ENCODE data around the gene SAPCD2. TPM values are rescaled to one million over a fixed set of nuclear protein-coding genes. Genes with fewer than 3 reads are reported as not detected.
"Not testable (repeated sequence)": the region's sequence is repeated elsewhere in the genome, so short reads cannot be mapped to it uniquely, and the experiment has no call there.

The SAPCD2 gene
- total and polyA plus RNA-seq, 8 donors, result 0.04 to 0.97 (median 0.34) TPM

GRCh38 chr9:137034709-137035506, 35.4 kb downstream of the SAPCD2 start:
- peak; percentile 82 to 91 (median 90) for ATAC-seq
- WGBS, 2 donors, result 17 to 20% methylated on average over 24 of the region's 24 CpGs
- intact Hi-C loops (cut with DNase I), result loop anchor here in 2 of 3 donors (5.0 kb wide), 3 partner anchors 88 to 263 kb away; partner anchors contain the start of gene C8G (in 1 of the 2)
- DNase-seq, result peak; percentile 73 to 95 (median 88)
- no peak for FAIRE-seq
- peaks cover 0 to 7% (median 0%) of the 10 kb centered on the region in 3 donors for H3K36me3 ChIP-seq
- H3K9me3 ChIP-seq, result no peaks in the 10 kb centered on the region
- no peaks in the 10 kb centered on the region for H3K27me3 ChIP-seq
- H3K4me1 ChIP-seq, result no peaks in the 10 kb centered on the region
- H3K4me3 ChIP-seq, result no peak overlapping the region
- H3K27ac ChIP-seq, result no peak overlapping the region
- TF ChIP-seq CTCF (IDR thresholded peaks at IDR 0.05), result peak; percentile 80 to 88 (median 83)

DNA sequence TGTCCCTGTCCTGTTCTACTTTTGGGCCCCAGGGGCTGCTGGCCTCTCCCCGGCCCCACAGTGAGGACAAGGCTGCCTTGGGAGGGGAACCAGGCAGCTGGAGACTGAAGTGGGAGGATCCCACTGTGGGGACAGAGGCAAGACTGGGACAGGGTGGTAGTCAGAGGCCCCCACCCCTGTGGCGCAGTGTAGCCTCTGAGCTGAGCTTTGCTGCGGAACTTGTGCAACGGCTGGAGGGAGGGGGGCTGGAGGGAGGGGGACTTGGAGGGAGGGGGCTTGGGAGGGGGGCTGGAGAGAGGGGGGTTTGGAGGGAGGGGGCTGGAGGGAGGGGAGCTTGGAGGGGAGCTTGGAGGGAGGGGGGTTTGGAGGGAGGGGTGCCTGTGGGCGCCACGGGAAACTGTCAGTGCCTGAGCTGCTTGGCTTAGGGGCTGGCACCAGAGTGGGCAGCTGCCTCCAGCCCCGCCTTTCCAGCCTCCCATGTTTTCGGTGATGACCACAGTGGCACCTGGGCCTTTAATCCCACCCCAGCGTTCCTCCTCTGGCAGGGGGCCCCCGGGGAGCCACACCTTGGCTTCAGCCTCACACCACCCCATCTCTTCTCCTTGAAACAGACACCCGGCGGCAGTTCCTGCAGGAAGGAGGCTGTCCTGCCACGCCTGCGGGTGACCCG, 36.2 kb downstream of the SAPCD2 start:
- WGBS, 2 donors, result 54 to 82% methylated on average over 10 to 15 of the region's 15 CpGs
- FAIRE-seq, result no peak

GRCh38 chr9:137033481-137033880, 36.9 kb downstream of the SAPCD2 start:
- not testable (repeated sequence) for DNase-seq, H3K36me3 ChIP-seq, FAIRE-seq, H3K27ac ChIP-seq, H3K27me3 ChIP-seq, H3K4me1 ChIP-seq, ATAC-seq, H3K4me3 ChIP-seq, H3K9me3 ChIP-seq
- WGBS, 2 donors, result 95 to 97% methylated on average over 5 of the region's 5 CpGs
- intact Hi-C loops (cut with DNase I), result loop anchor here in 1 of 3 donors (5.0 kb wide), 1 partner anchor 261 kb away; no protein-coding TSS in a partner anchor

More for the DNA sequence above, 36.2 kb downstream of the SAPCD2 start:
- TF ChIP-seq CTCF (IDR thresholded peaks at IDR 0.05), result no peak
- Histone ChIP-seq H3K27ac (no peak overlapping the region), H3K4me3 (no peak overlapping the region), H3K9me3 (no peaks in the 10 kb centered on the region), H3K36me3 (peaks cover 0 to 4% (median 0%) of the 10 kb centered on the region in 3 donors), H3K4me1 (peaks cover under 1 to 2% (median under 1%) of the 10 kb centered on the region in 3 donors), H3K27me3 (no peaks in the 10 kb centered on the region)
- ATAC-seq, result no peak
- intact Hi-C loops (cut with DNase I), result loop anchor here in 1 of 3 donors (5.0 kb wide), 1 partner anchor 262 kb away; no protein-coding TSS in a partner anchor
- no peak for DNase-seq

GRCh38 chr9:137032858-137033257, 37.5 kb downstream of the SAPCD2 start:
- peak in 1 of 6 donors; percentile 57 for DNase-seq
- Histone ChIP-seq H3K4me1 (peaks cover 4 to 6% (median 4%) of the 10 kb centered on the region in 3 donors), H3K9me3 (no peaks in the 10 kb centered on the region), H3K36me3 (no peaks in the 10 kb centered on the region), H3K4me3 (no peak overlapping the region), H3K27me3 (no peaks in the 10 kb centered on the region), H3K27ac (peak overlapping the region in 1 of 4 donors; percentile 7)
- no peak for FAIRE-seq
- intact Hi-C loops (cut with DNase I), result loop anchor here in 1 of 3 donors (5.0 kb wide), 1 partner anchor 261 kb away; no protein-coding TSS in a partner anchor
- TF ChIP-seq CTCF (IDR thresholded peaks at IDR 0.05), result no peak
- ATAC-seq, result peak in 1 of 4 donors; percentile 5
- 80 to 93% methylated on average over 10 of the region's 10 CpGs for WGBS, 2 donors

DNA sequence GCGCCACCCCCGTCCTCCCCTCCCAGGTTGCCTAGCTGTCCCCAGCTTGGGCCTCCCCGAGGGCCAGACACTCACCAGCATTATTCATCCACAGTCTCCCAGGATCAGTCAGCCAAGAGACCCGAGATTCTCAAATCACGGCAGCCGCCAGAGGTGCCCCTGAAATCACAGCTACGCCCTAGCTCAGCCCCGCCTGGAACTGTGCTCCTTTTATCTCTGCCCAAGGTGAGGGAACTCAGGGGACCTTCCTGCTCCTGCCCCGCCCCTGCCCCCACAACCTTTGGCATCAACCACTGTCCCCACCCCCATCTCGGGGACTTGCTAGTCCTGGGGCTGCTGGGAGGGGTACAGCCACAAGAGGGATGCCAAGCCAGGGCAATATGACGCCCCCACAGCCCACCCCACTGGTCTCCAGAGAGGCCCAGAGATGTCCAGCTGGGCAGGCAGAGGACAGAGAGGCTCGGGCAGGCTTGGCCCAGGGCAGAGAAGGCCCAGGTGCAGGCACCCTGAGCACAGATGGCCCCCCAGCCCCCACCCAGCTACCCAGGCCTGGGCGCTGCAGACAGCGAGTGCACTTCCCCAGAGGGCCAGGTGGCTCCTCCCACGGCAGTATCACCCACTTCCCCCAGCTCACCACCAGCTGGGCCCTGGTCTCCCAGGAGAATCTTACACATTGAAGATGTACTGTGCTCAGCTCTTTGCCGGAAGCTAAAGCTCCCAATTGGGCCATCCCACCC, 38.3 kb downstream of the SAPCD2 start, which contains the start of gene FUT7:
Gene FUT7, minus strand, starts transcription at position 185 of the 737 bp plus-strand sequence. Its CDS starts 97 bp downstream, at position 88.
- 67 to 69% methylated on average over 16 of the region's 16 CpGs for WGBS, 2 donors
- no peak within 1 kb of the TSS for H3K4me3 ChIP-seq
- no peak for TF ChIP-seq CTCF (IDR thresholded peaks at IDR 0.05)
- peak within 1 kb of the TSS in 1 of 4 donors; percentile 7 for H3K27ac ChIP-seq
- no peaks in the 10 kb centered on the region for H3K36me3 ChIP-seq
- no peaks in the 10 kb centered on the region for H3K9me3 ChIP-seq
- no peak for ATAC-seq
- H3K27me3 ChIP-seq, result no peaks in the 10 kb centered on the region
- FAIRE-seq, result no peak
- H3K4me1 ChIP-seq, result peaks cover 9 to 10% (median 9%) of the 10 kb centered on the region in 3 donors
- intact Hi-C loops (cut with DNase I), result loop anchor here in 1 of 3 donors (5.0 kb wide), 1 partner anchor 260 kb away; no protein-coding TSS in a partner anchor
- no peak for DNase-seq

Data from pancreas (tissue), 10 donors.